SU-DHL-6 (cell line): ENCODE measurements around the gene BMPR1B.

ENCODE experiments used
- H2AFZ ChIP-seq: fragments of 200-600 bp; sonication (generic); 2 replicates; pipeline ENCODE4 v1.6.1; 2014; ENCODE audit warnings: low read depth, mild to moderate bottlenecking, moderate library complexity, mixed read lengths, antibody characterized with exemption, low read length; ENCODE audit not compliant: severe bottlenecking
- H3F3A ChIP-seq: fragments of 200-600 bp; shearing (Covaris generic); 2 replicates; pipeline ENCODE4 v1.6.0; 2016; ENCODE audit warnings: antibody characterized with exemption, mild to moderate bottlenecking; ENCODE audit not compliant: insufficient read depth
- H3K27ac ChIP-seq: fragments of 200-600 bp; sonication (generic); 2 replicates; pipeline ENCODE4 v1.5.1; 2016; ENCODE audit warnings: low read depth, mild to moderate bottlenecking, low read length, moderate library complexity, mixed read lengths
- H3K27me3 ChIP-seq: fragments of 200-600 bp; sonication (generic), shearing (Covaris generic); 2 replicates; pipeline ENCODE4 v1.6.0; 2014; ENCODE audit warnings: mild to moderate bottlenecking, low read length
- H3K36me3 ChIP-seq: fragments of 200-600 bp; sonication (generic); 2 replicates; pipeline ENCODE4 v1.6.1; 2014; ENCODE audit warnings: mild to moderate bottlenecking, low read length, mixed read lengths
- H3K4me2 ChIP-seq: fragments of 300-600, 200-600 bp; shearing (Covaris generic), sonication (generic); 2 replicates; pipeline ENCODE4 v1.6.0; 2014; ENCODE audit warnings: low read length, low read depth, mild to moderate bottlenecking; ENCODE audit not compliant: poor library complexity, severe bottlenecking
- H3K4me3 ChIP-seq: fragments of 200-600 bp; sonication (generic); 2 replicates; pipeline ENCODE4 v1.5.1; 2014; ENCODE audit warnings: antibody characterized with exemption, low read length, mild to moderate bottlenecking, mixed read lengths; ENCODE audit not compliant: insufficient read depth, poor library complexity, severe bottlenecking
- H3K79me2 ChIP-seq: fragments of 200-600 bp; sonication (generic); 2 replicates; pipeline ENCODE4 v1.6.1; 2014; ENCODE audit warnings: mild to moderate bottlenecking, low read length, moderate library complexity; ENCODE audit not compliant: insufficient read depth
- H3K9ac ChIP-seq: fragments of 200-600 bp; sonication (generic); 2 replicates; pipeline ENCODE4 v1.7.0; 2014; ENCODE audit warnings: mild to moderate bottlenecking, low read length
- H3K9me2 ChIP-seq: fragments of 200-600 bp; sonication (generic); replicated peaks from 2 replicates; pipeline ENCODE4 v1.6.1; 2014; ENCODE audit warnings: low read length; ENCODE audit not compliant: insufficient read depth
- H3K9me3 ChIP-seq: fragments of 200-600 bp; sonication (generic); 2 replicates; pipeline ENCODE4 v1.6.1; 2014; ENCODE audit warnings: low read length, mixed read lengths; ENCODE audit not compliant: insufficient read depth
- H4K20me1 ChIP-seq: fragments of 200-600 bp; sonication (generic); 2 replicates; pipeline ENCODE4 v1.6.1; 2014; ENCODE audit warnings: low read depth, mild to moderate bottlenecking, antibody characterized with exemption, low read length, moderate library complexity, mixed read lengths
- CTCF ChIP-seq: fragments of 200-600 bp; sonication (generic); IDR thresholded peaks from one replicate; pipeline ENCODE4 v1.5.1; 2017; ENCODE audit warnings: antibody characterized with exemption, mild to moderate bottlenecking, low read length, moderate library complexity; ENCODE audit not compliant: insufficient read depth, poor library complexity, severe bottlenecking
- EZH2phosphoT487 ChIP-seq: fragments of 200-600 bp; sonication (generic), shearing (Covaris generic); conservative IDR thresholded peaks from 2 replicates; pipeline ENCODE4 v1.6.1; 2018; ENCODE audit warnings: mild to moderate bottlenecking, antibody characterized with exemption, low read length, moderate library complexity, mixed read lengths

The BMPR1B gene

GRCh38 chr4:94757192-94758140 lies at the start of gene BMPR1B:
Gene BMPR1B, plus strand, starts transcription at chr4:94757955. Its CDS starts 346,470 bp downstream, at chr4:95104425.
- Histone ChIP-seq H3K4me3 (no peak within 1 kb of the TSS), H3K79me2 (no peaks in the 10 kb centered on the region), H3K9ac (no peak within 1 kb of the TSS), H4K20me1 (no peaks in the 10 kb centered on the region), H3K27me3 (no peaks in the 10 kb centered on the region), H3F3A (no peaks in the 10 kb centered on the region), H3K27ac (no peak within 1 kb of the TSS), H3K36me3 (no peaks in the 10 kb centered on the region), H3K4me2 (no peak within 1 kb of the TSS), H3K9me3 (no peaks in the 10 kb centered on the region), H2AFZ (no peak within 1 kb of the TSS), H3K9me2 (no peaks in the 10 kb centered on the region)
- TF ChIP-seq EZH2phosphoT487: no peak
- no peak for TF ChIP-seq CTCF

GRCh38 chr4:94711635-94712034 lies 46.1 kb upstream of the BMPR1B start:
- H3K9me2 ChIP-seq: no peaks in the 10 kb centered on the region
- no peaks in the 10 kb centered on the region for H3K27me3 ChIP-seq
- no peak overlapping the region for H3K27ac ChIP-seq
- no peaks in the 10 kb centered on the region for H3K9me3 ChIP-seq
- no peak overlapping the region for H2AFZ ChIP-seq
- no peak overlapping the region for H3K4me2 ChIP-seq
- no peaks in the 10 kb centered on the region for H4K20me1 ChIP-seq
- H3K79me2 ChIP-seq: no peaks in the 10 kb centered on the region
- H3F3A ChIP-seq: no peaks in the 10 kb centered on the region
- no peak for TF ChIP-seq CTCF
- TF ChIP-seq EZH2phosphoT487: no peak
- no peaks in the 10 kb centered on the region for H3K36me3 ChIP-seq
- no peak overlapping the region for H3K4me3 ChIP-seq
- no peak overlapping the region for H3K9ac ChIP-seq

GRCh38 chr4:94714365-94715160 lies 43.2 kb upstream of the BMPR1B start:
- Histone ChIP-seq H3K27me3 (no peaks in the 10 kb centered on the region), H3K36me3 (no peaks in the 10 kb centered on the region), H4K20me1 (no peaks in the 10 kb centered on the region), H3F3A (no peaks in the 10 kb centered on the region), H3K9me3 (no peaks in the 10 kb centered on the region), H2AFZ (no peak overlapping the region), H3K4me3 (no peak overlapping the region), H3K79me2 (no peaks in the 10 kb centered on the region), H3K4me2 (no peak overlapping the region), H3K9ac (no peak overlapping the region), H3K27ac (no peak overlapping the region), H3K9me2 (no peaks in the 10 kb centered on the region)
- TF ChIP-seq CTCF (no peak), EZH2phosphoT487 (no peak)
